Trophoblast cell (in vitro differentiated cells and primary cell): ENCODE data around the gene IL9R.
"Not testable (repeated sequence)": the region's sequence is repeated elsewhere in the genome, so short reads cannot be mapped to it uniquely, and the experiment has no call there.

Experiments
- DNase-seq, 2 donors: peaks; one replicate each; pipeline ENCODE4 v3.0.0-alpha.2; 2016
- H2AFZ ChIP-seq: 2 replicates; pipeline ENCODE4 v1.6.1; 2013; ENCODE audit warnings: low read length, moderate library complexity, mild to moderate bottlenecking; ENCODE audit not compliant: insufficient read depth, poor library complexity
- H2AK5ac ChIP-seq: 2 replicates; pipeline ENCODE4 v1.6.1; 2013; ENCODE audit warnings: mild to moderate bottlenecking, low read length
- H2BK120ac ChIP-seq: 2 replicates; pipeline ENCODE4 v1.6.1; 2013; ENCODE audit warnings: low read length, mild to moderate bottlenecking, moderate library complexity; ENCODE audit not compliant: insufficient read depth, poor library complexity
- H2BK12ac ChIP-seq: 2 replicates; pipeline ENCODE4 v1.6.1; 2013; ENCODE audit warnings: mild to moderate bottlenecking, low read length, moderate library complexity
- H2BK5ac ChIP-seq: 2 replicates; pipeline ENCODE4 v1.6.1; 2013; ENCODE audit warnings: low read length, low read depth, moderate library complexity, mild to moderate bottlenecking; ENCODE audit not compliant: poor library complexity
- H3K14ac ChIP-seq: 2 replicates; pipeline ENCODE4 v1.6.1; 2013; ENCODE audit warnings: mild to moderate bottlenecking, low read length
- H3K18ac ChIP-seq: 2 replicates; pipeline ENCODE4 v1.6.1; 2013; ENCODE audit warnings: mild to moderate bottlenecking, low read length
- H3K23ac ChIP-seq: 2 replicates; pipeline ENCODE4 v1.6.1; 2013; ENCODE audit warnings: low read length
- H3K27ac ChIP-seq: 2 replicates; pipeline ENCODE4 v1.5.1; 2013; ENCODE audit warnings: low read depth, mild to moderate bottlenecking, inconsistent platforms, low read length, moderate library complexity
- H3K27me3 ChIP-seq: 2 replicates; pipeline ENCODE4 v1.6.1; 2013; ENCODE audit warnings: inconsistent platforms, mild to moderate bottlenecking, low read length, moderate library complexity; ENCODE audit not compliant: insufficient read depth
- H3K36me3 ChIP-seq, 2 experiments: 1 replicate in 1 of 2; 2 replicates in 1 of 2; pipeline ENCODE4 v1.6.1; 2013; ENCODE audit warnings: low read length in 2 of 2, mild to moderate bottlenecking in 2 of 2, moderate library complexity in 1 of 2; ENCODE audit not compliant: insufficient read depth in 2 of 2, control insufficient read depth in 1 of 2
- H3K4ac ChIP-seq: 2 replicates; pipeline ENCODE4 v1.6.1; 2013; ENCODE audit warnings: low read depth, mild to moderate bottlenecking, low read length, moderate library complexity
- H3K4me1 ChIP-seq, 2 experiments: 1 replicate in 1 of 2; 2 replicates in 1 of 2; pipeline ENCODE4 v1.6.1; 2013; ENCODE audit warnings: low read length in 2 of 2, mild to moderate bottlenecking in 2 of 2, moderate library complexity in 1 of 2; ENCODE audit not compliant: insufficient read depth in 2 of 2, control insufficient read depth in 1 of 2
- H3K4me2 ChIP-seq: 2 replicates; pipeline ENCODE4 v1.6.1; 2013; ENCODE audit warnings: inconsistent platforms, mild to moderate bottlenecking, low read length, moderate library complexity
- H3K4me3 ChIP-seq: 2 replicates; pipeline ENCODE4 v1.5.1; 2013; ENCODE audit warnings: mild to moderate bottlenecking, low read depth, low read length, inconsistent platforms
- H3K79me1 ChIP-seq: one replicate; pipeline ENCODE4 v1.6.1; 2013; ENCODE audit warnings: low read length
- H3K79me2 ChIP-seq: 2 replicates; pipeline ENCODE4 v1.6.1; 2013; ENCODE audit warnings: low read length, mild to moderate bottlenecking; ENCODE audit not compliant: control insufficient read depth, insufficient read depth, poor library complexity
- H3K9ac ChIP-seq: 2 replicates; pipeline ENCODE4 v1.6.1; 2013; ENCODE audit warnings: mild to moderate bottlenecking, low read length
- H3K9me3 ChIP-seq: 2 replicates; pipeline ENCODE4 v1.6.1; 2013; ENCODE audit warnings: low read depth, mild to moderate bottlenecking, control low read depth, inconsistent platforms, low read length; ENCODE audit not compliant: insufficient read depth
- H4K12ac ChIP-seq: 2 replicates; pipeline ENCODE4 v1.6.1; 2013; ENCODE audit warnings: low read depth, mild to moderate bottlenecking, low read length, moderate library complexity
- H4K8ac ChIP-seq: 2 replicates; pipeline ENCODE4 v1.6.1; 2013; ENCODE audit warnings: low read depth, mild to moderate bottlenecking, low read length, moderate library complexity
- H4K91ac ChIP-seq: one replicate; pipeline ENCODE4 v1.6.1; 2013; ENCODE audit warnings: low read depth, mild to moderate bottlenecking, low read length, moderate library complexity
- WGBS: extraction: QIAGEN DNeasy Blood & Tissue Kit; methylation state at CpG from one replicate; pipeline ENCODE4 v1.1.7; 2013; ENCODE audit warnings: missing lambda C conversion rate; ENCODE audit not compliant: insufficient read length, insufficient coverage; ENCODE audit errors: extremely low coverage; 5-methylcytosine and 5-hydroxymethylcytosine counted together

IL9R gene

DNA sequence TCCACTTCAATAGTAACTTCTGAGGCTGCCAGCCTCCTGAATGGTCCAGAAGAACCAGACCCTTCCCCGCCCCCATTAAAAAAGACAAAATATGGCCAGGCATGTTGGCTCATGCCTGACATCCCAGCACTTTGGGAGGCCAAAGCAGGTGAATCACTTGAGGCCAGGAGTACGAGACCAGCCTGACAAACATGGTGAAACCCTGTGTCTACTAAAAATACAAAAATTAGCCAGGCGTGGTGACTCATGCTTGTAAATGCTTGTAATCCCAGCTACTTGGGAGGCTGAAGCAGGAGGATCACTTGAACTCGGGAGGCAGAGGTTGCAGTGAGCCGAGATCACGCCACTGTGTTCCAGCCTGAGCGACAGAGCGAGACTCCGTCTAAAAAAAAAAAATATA is 2.3 kb downstream of the IL9R start:
- not testable (repeated sequence) for H3K4me3 ChIP-seq, H3K4me1 ChIP-seq, H4K12ac ChIP-seq, H3K79me2 ChIP-seq, H3K4ac ChIP-seq, H2BK120ac ChIP-seq, H3K36me3 ChIP-seq, H2BK12ac ChIP-seq, H3K23ac ChIP-seq, DNase-seq, H2AFZ ChIP-seq, H3K27ac ChIP-seq, H4K8ac ChIP-seq, H3K9ac ChIP-seq, H3K27me3 ChIP-seq, H3K79me1 ChIP-seq, H3K18ac ChIP-seq, H4K91ac ChIP-seq, H2BK5ac ChIP-seq, H3K4me2 ChIP-seq, H2AK5ac ChIP-seq, H3K14ac ChIP-seq
- peaks cover 63% of the 10 kb centered on the region for H3K9me3 ChIP-seq
- WGBS, result no CpG with 5 or more reads among the region's 9 CpGs

DNA sequence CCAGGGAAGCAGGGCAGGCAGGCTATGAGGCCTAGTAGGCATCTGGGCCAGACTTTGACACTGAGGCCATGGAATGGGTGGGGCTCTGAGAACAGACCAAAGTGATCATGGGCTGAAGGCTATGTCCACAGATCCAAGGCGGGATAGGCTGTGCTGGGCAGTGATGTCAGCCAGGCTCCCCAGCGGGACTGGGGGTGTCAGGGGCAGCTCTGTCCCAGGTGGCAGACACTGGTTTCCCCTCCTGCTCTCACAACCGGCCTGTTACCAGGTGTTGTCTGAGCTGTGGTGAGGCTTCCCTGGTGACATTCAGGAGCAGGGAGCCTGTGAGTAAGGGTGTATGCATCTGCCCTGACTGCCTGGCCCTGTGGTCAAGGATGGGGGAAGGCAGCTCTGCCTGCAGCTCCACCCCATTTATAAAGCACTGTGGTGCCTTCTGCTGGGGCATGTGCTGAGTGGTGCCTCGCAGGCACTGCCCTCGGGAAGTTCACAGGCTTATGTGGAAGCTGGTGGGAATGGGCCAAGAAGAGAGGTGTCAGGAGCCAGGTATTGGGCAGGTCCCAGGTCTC is 2.9 kb downstream of the IL9R start:
- Histone ChIP-seq H3K4ac (no peak overlapping the region), H3K9ac (no peak overlapping the region), H3K23ac (no peak overlapping the region), H4K91ac (no peak overlapping the region), H3K36me3 (no peaks in the 10 kb centered on the region), H3K9me3 (peaks cover 70% of the 10 kb centered on the region), H3K4me2 (no peak overlapping the region), H4K12ac (no peak overlapping the region), H3K79me1 (no peaks in the 10 kb centered on the region), H3K27me3 (no peaks in the 10 kb centered on the region), H3K4me1 (no peaks in the 10 kb centered on the region), H3K79me2 (no peaks in the 10 kb centered on the region), H3K27ac (no peak overlapping the region), H3K14ac (no peak overlapping the region), H2BK12ac (no peak overlapping the region), H3K18ac (no peak overlapping the region), H4K8ac (no peak overlapping the region), H2AFZ (no peak overlapping the region), H2AK5ac (no peak overlapping the region), H2BK5ac (no peak overlapping the region), H3K4me3 (no peak overlapping the region), H2BK120ac (no peak overlapping the region)
- WGBS, result no CpG with 5 or more reads among the region's 5 CpGs
- DNase-seq, result no peak

DNA sequence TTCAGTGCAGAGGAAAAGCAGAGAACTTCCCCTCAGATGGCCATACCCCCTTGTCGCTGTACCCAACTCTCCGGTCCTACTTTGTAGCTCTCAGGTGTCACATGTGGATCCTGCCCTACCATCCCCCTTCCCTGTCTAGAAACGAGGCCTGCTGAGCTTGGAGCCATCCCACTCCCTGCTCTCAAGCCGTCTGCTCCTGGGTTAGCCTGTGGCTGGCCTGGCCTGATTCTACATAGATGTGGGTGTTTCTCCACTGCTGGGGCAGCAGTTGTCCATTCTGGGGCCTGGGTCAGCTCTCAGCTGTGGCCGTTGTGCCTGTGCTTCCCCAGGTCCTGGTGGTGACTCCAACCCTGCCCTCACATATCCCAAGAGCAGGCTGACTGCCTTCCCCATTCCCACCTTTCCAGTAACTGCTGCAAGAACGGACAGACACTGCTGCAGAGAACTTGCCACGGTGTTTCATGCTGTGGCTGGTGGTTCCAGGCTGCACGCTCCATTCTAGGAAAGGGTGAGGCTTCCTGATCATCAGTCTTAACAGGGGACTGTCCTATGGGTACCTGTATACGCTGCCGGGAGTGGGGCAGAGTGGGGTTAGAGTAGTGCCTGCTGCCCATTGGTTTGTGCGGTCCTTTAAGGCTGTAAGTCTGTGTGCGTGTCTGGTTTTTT is 3.6 kb downstream of the IL9R start:
- no peak overlapping the region for H3K9ac ChIP-seq

DNA sequence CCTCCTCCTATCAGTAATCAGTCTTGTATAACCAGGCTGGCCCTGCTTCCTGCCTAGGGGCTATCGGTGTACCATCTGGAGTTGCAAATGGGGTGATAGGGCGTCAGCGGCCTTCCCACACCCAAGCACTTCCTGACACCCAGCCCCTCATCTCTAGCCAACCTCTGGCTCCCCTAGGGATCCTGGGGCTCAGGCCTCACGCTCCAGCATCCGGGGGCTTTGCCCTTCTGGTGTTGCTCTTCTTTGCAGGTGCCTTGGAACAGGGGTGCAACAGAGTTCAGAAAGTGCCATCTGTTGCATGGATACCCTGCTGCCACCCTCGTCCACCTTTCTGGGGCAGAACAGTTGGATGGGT is 4.1 kb downstream of the IL9R start:
- Histone ChIP-seq H3K27me3 (no peaks in the 10 kb centered on the region), H3K23ac (no peak overlapping the region), H3K79me2 (no peaks in the 10 kb centered on the region), H3K18ac (no peak overlapping the region), H2AFZ (no peak overlapping the region), H3K4ac (no peak overlapping the region), H4K12ac (no peak overlapping the region), H2BK12ac (no peak overlapping the region), H3K79me1 (no peaks in the 10 kb centered on the region), H3K9ac (no peak overlapping the region), H3K4me3 (no peak overlapping the region), H4K8ac (no peak overlapping the region), H3K4me2 (no peak overlapping the region), H2BK120ac (no peak overlapping the region), H2BK5ac (no peak overlapping the region), H3K9me3 (peaks cover 71% of the 10 kb centered on the region), H3K14ac (no peak overlapping the region), H4K91ac (no peak overlapping the region), H3K36me3 (no peaks in the 10 kb centered on the region), H3K4me1 (no peaks in the 10 kb centered on the region), H3K27ac (no peak overlapping the region), H2AK5ac (no peak overlapping the region)
- no peak for DNase-seq
- no CpG with 5 or more reads among the region's 6 CpGs for WGBS

More for the DNA sequence above, 3.6 kb downstream of the IL9R start:
- Histone ChIP-seq H3K36me3 (no peaks in the 10 kb centered on the region), H3K27me3 (no peaks in the 10 kb centered on the region), H3K14ac (no peak overlapping the region), H4K8ac (no peak overlapping the region), H3K4ac (no peak overlapping the region), H3K9me3 (peaks cover 71% of the 10 kb centered on the region), H3K18ac (no peak overlapping the region), H3K4me1 (no peaks in the 10 kb centered on the region), H2BK5ac (no peak overlapping the region), H3K4me2 (no peak overlapping the region), H2AFZ (no peak overlapping the region), H3K79me2 (no peaks in the 10 kb centered on the region), H2AK5ac (no peak overlapping the region), H3K79me1 (no peaks in the 10 kb centered on the region), H2BK12ac (no peak overlapping the region), H4K12ac (no peak overlapping the region), H3K23ac (no peak overlapping the region), H3K4me3 (no peak overlapping the region), H3K27ac (no peak overlapping the region), H4K91ac (no peak overlapping the region), H2BK120ac (no peak overlapping the region)
- DNase-seq, result no peak
- no CpG with 5 or more reads among the region's 12 CpGs for WGBS
